C1 segment of cervical spinal cord (tissue), 14 donors: Measurements from ENCODE around the gene SGPP1.
"Not testable (repeated sequence)": the region's sequence is repeated elsewhere in the genome, so short reads cannot be mapped to it uniquely, and the experiment has no call there.

Experiments used
- DNase-seq, 14 donors: peaks; one replicate each; lab custom pipeline; 2025; lab: John Stamatoyannopoulos, UW

SGPP1 gene, protein sequence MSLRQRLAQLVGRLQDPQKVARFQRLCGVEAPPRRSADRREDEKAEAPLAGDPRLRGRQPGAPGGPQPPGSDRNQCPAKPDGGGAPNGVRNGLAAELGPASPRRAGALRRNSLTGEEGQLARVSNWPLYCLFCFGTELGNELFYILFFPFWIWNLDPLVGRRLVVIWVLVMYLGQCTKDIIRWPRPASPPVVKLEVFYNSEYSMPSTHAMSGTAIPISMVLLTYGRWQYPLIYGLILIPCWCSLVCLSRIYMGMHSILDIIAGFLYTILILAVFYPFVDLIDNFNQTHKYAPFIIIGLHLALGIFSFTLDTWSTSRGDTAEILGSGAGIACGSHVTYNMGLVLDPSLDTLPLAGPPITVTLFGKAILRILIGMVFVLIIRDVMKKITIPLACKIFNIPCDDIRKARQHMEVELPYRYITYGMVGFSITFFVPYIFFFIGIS

DNA sequence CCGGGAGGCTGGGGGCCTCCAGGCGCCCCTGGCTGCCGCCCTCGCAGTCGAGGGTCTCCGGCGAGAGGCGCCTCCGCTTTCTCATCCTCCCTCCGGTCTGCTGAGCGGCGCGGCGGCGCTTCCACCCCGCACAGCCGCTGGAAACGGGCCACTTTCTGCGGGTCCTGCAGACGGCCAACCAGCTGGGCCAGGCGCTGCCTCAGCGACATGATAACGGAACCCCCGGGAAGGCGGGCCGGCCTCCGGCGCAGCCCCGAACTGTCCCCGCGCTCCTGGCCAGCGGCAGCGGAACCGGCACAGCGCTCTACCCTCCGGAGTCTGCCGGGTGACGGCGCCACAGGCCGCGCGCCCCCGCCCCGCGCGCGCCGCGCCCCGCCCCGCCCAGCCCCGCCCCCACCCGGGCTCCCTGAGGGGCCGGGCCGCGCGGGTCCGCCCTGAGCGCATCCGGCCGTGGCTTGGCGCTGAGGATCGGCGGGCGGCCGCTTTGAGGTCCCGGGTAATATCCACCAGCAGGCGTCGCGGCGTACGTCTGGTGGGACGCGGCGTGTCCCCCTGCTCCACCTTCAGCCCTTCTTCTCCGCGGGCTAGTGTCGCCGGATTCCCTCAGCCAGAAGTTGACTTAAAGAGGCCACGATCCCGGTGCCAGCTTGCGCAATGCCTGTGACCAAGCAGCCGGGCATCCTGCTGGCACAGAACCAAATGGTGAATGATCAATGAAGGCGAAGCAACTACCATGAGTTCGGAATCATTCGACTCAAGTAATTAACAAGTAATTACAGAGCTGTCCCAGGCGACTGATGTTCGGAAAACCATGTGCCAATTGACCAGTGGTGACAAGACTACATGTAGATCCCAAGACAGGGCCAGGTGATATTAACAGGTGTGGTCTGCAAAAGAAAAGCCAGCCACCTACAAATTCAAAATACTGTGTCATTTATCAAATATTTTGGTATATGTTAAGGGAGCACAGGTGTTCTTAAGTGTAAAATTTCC, at the start of gene SGPP1:
Gene SGPP1, minus strand, starts transcription at position 330 of the 993 bp plus-strand sequence. Its CDS starts 121 bp downstream, at position 209.
- DNase-seq, result peak in 13 of 14 donors; percentile 16 to 88 (median 63)

GRCh38 chr14:63777024-63777423, 49.2 kb upstream of the SGPP1 start:
- DNase-seq, result no peak

GRCh38 chr14:63773504-63773903, 45.6 kb upstream of the SGPP1 start:
- no peak for DNase-seq

GRCh38 chr14:63770187-63770807, 42.4 kb upstream of the SGPP1 start:
- peak in 2 of 14 donors; percentile 0 to 1 for DNase-seq

GRCh38 chr14:63766611-63767010, 38.7 kb upstream of the SGPP1 start:
- no peak for DNase-seq

DNA sequence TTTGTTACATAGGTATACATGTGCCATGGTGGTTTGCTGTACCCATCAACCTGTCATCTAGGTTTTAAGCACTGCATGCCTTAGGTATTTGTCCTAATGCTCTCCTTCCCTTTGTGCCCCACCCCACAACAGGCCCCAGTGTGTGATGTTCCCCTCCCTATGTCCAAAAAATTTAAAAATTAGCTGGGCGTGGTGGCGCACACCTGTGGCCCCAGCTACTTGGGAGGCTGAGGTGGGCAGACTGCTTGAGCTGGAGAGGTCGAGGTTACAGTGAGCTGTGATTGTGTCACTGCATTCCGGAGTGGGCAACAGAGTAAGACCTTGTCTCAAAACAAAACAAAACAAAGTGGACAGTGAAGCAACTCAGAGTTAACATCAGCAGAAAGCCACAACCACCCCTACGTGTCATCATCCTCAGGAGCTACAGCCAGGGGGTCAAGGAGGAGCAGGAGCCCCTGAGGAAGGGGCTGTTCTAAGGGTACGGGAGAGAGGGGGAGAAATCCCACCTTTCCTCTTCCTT, 36.8 kb upstream of the SGPP1 start:
- no peak for DNase-seq

DNA sequence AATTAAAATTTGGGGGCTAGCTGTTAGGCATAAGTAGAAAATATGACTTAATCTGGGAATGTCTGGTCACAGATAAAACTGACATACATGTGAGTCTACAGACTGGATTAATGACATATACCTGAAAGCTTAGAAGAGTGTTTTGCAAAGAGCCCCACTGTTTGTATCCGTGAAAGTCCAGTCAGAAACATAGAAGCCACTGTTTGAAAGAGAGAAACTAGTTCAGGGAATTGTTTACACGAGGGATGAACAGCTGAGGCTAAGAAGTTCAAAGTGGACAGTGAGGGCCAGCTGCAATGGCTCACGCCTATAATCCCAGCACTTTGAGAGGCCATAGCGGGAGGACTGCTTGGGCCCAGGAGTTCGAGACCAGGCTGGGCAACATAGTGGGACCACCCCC, 36.2 kb upstream of the SGPP1 start:
- no peak for DNase-seq

GRCh38 chr14:63761351-63762117, 33.7 kb upstream of the SGPP1 start:
- no peak for DNase-seq

DNA sequence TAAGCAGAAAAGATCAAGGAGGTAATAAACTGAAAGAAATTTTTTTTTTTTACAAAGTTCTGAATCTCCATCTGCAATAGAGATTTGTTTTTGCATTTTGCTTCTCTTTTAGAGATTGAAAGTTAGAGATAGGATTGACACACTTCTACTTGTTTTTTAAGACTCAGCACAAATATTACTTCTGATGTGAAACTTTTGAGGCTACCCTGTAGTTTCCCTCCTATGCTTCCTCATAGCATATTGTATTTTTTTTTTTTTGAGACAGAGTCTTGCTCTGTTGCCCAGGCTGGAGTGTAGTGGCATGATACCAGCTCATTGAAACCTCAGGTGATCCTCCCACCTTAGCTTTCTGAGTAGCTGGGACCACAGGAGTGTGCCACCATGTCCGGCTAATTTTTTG, 32.1 kb upstream of the SGPP1 start:
- DNase-seq, result no peak

GRCh38 chr14:63759456-63759855, 31.6 kb upstream of the SGPP1 start:
- peak in 1 of 14 donors; percentile 4 for DNase-seq

GRCh38 chr14:63757211-63757610, 29.3 kb upstream of the SGPP1 start:
- DNase-seq, result no peak

DNA sequence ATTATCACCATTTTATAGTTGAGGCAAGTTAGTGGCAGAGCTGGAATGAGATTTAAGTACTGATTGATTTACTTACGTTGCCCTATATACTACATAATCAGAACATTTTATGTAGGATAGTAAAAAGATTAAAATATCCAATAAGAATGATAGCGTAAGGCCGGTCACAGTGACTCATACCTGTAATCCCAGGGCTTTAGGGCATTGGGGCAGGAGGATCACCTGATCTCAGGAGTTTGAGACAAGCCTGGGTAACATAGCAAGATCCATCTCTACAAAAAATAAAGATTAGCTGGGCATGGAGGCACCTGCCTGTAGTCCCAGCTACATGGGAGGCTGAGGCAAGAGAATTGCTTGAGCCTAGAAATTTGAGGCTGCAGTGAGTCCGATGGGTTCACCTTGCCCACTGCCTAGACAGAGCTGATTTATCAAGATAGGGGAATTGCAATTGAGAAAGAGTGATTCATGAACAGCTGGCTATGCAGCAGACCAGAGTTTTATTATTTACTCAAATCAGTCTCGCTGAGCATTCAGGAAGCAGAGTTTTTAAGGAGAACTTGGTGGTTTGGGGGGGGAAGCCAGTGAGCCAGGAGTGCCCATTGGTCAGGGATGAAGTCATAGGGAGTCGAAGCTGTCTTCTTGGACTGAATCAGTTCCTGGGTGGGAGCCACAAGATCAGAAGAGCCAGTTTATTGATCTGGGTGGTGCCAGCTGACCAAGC, 24.7 kb upstream of the SGPP1 start:
- DNase-seq, result peak in 3 of 14 donors; percentile 6 to 21 (median 19)

DNA sequence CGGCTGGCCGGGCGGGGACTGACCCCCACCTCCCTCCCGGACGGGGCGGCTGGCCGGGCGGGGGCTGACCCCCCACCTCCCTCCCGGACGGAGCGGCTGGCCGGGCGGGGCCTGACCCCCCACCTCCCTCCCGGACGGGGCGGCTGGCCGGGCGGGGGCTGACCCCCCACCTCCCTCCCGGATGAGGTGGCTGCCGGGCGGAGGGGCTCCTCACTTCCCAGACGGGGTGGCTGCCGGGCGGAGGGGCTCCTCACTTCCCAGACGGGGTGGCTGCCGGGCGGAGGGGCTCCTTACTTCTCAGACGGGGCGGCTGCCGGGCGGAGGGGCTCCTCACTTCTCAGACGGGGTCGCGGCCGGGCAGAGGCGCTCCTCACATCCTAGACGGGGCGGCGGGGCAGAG, 23.2 kb upstream of the SGPP1 start:
- DNase-seq, result not testable (repeated sequence)

GRCh38 chr14:63747846-63748245, 20.0 kb upstream of the SGPP1 start:
- DNase-seq, result no peak

GRCh38 chr14:63745858-63746425, 18.1 kb upstream of the SGPP1 start:
- peak in 4 of 14 donors; percentile 3 to 22 (median 4) for DNase-seq

GRCh38 chr14:63745272-63745671, 17.4 kb upstream of the SGPP1 start:
- DNase-seq, result no peak

DNA sequence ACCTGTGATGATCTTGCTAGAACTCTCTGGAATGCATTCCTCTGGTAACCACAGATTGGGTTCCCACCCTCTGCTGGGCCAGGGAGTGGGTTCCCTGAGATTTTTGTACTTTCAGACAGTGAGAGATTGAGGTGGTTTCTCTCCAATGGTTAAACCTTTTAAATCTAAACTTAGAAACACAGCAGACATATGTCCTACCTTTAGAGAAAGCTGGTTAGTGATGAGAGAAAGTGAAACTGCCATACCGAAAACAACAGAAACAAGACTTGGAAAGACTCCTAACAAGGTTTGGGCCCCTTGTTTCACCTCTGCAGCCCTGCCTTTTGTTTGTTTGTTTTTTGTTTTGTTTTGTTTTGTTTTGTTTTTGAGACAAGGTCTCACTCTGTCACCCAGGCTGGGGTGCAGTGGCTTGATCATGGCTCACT, 9.7 kb upstream of the SGPP1 start:
- DNase-seq, result no peak

GRCh38 chr14:63735720-63736119, 7.9 kb upstream of the SGPP1 start:
- DNase-seq, result no peak

DNA sequence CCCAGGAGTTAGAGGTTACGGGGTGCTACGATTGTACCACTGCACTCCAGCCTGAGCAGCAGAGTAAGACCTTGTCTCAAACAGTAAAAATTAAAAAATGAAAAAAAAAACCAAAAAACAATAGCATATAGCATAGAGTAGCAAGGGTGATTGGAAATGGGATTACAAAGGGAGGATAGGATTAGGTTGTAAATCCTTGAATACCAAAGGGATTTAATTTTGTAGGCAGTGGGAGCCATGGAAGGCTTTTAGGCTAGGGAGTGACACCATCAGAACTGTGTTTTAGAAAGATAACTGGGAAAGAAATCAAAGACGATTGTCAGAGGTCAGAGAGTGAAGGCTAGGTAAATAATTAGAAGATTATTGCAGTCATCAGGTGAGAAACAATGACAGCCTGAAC, 2.8 kb upstream of the SGPP1 start:
- no peak for DNase-seq
